Measurements from ENCODE around the gene RPL34.

- TF ChIP-seq, protein P1, sequence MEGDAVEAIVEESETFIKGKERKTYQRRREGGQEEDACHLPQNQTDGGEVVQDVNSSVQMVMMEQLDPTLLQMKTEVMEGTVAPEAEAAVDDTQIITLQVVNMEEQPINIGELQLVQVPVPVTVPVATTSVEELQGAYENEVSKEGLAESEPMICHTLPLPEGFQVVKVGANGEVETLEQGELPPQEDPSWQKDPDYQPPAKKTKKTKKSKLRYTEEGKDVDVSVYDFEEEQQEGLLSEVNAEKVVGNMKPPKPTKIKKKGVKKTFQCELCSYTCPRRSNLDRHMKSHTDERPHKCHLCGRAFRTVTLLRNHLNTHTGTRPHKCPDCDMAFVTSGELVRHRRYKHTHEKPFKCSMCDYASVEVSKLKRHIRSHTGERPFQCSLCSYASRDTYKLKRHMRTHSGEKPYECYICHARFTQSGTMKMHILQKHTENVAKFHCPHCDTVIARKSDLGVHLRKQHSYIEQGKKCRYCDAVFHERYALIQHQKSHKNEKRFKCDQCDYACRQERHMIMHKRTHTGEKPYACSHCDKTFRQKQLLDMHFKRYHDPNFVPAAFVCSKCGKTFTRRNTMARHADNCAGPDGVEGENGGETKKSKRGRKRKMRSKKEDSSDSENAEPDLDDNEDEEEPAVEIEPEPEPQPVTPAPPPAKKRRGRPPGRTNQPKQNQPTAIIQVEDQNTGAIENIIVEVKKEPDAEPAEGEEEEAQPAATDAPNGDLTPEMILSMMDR (IDR thresholded peaks at IDR 0.05): no peak
- no peak for TF ChIP-seq ZFX (IDR thresholded peaks at IDR 0.05; ENCODE audit: borderline replicate concordance)
Observed at GRCh38 chr4:108589961-108590360, 30.4 kb upstream of the RPL34 start.

Data from 22Rv1 (cell line).